ENCODE results near the gene GALNT15.
A peak's percentile ranks its signal among the peaks of the same experiment; 100 is the strongest.

Gene GALNT15

DNA sequence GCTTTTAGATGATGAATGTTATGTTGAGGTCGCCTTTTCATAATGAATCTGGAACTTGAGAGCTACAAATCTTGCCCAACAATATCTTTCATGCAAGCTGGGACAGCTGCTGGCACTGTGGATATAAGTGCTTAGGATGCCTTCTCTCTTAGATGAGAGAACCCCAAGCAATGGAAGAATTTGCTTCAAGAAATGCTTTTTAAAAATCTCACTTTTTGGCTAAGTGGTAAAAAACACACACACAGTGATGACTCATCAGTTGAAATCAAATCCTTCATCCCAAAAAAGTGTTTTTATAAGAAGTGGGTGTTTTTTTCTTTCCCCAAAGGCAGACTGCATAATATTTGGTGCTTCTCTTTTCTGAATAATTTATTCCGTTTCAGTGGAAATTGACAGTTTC, 38.4 kb upstream of the GALNT15 start:
- Histone ChIP-seq H3K27ac (peak overlapping the region; percentile 2 to 86), H3K4me3 (no peak overlapping the region)
- no peak for DNase-seq (ENCODE audit: low spot score)
- TF ChIP-seq, protein P1, sequence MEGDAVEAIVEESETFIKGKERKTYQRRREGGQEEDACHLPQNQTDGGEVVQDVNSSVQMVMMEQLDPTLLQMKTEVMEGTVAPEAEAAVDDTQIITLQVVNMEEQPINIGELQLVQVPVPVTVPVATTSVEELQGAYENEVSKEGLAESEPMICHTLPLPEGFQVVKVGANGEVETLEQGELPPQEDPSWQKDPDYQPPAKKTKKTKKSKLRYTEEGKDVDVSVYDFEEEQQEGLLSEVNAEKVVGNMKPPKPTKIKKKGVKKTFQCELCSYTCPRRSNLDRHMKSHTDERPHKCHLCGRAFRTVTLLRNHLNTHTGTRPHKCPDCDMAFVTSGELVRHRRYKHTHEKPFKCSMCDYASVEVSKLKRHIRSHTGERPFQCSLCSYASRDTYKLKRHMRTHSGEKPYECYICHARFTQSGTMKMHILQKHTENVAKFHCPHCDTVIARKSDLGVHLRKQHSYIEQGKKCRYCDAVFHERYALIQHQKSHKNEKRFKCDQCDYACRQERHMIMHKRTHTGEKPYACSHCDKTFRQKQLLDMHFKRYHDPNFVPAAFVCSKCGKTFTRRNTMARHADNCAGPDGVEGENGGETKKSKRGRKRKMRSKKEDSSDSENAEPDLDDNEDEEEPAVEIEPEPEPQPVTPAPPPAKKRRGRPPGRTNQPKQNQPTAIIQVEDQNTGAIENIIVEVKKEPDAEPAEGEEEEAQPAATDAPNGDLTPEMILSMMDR (IDR thresholded peaks at IDR 0.05) = no peak

DNA sequence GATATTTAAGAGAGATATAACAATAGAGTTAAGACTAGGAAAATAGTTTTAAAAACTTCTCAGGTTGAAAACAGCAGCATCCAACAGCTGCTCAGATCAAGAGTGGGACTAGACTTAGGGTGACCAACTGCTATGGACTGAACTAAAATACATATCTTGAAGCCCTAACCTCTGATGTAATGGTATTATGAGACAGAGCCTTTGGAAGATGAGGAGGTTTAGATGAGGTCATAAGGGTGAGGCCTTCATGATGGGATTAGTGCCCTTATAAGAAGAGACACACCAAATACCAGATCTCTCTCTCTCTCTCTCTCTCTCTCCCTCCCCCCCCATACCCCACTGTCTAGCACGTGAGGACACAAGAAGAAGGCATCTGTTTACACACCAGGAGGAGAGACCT, 37.4 kb upstream of the GALNT15 start:
- peak; percentile 7 for DNase-seq (ENCODE audit: low spot score)
- no peak overlapping the region for H3K4me3 ChIP-seq
- TF ChIP-seq, protein P1 (IDR thresholded peaks at IDR 0.05) = no peak
- peak overlapping the region in 1 of 2 donors; percentile 86 for H3K27ac ChIP-seq

DNA sequence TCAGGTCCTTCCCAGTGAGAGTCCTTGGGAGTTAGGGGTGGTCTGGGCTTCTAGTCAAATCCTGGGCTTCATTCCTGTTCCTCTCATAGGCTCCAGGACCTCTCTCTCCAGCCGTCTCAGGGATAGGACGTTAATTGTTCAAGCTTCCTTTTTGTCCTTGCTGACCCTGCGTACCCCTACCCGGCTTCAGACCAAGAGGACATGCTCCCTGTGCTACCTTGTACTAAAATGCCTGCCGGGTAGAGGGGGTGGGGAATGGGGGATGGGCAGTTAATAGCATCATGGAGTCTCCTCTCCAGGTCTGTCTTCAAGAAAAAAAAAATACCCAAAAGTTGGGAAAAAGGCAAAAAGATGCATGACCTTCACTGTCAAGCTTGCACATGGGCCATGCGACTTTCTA, 36.5 kb upstream of the GALNT15 start:
- Histone ChIP-seq H3K4me3 (no peak overlapping the region), H3K27ac (peak overlapping the region in 1 of 2 donors; percentile 86)
- no peak for DNase-seq (ENCODE audit: low spot score)
- TF ChIP-seq, protein P1 (IDR thresholded peaks at IDR 0.05) = no peak

DNA sequence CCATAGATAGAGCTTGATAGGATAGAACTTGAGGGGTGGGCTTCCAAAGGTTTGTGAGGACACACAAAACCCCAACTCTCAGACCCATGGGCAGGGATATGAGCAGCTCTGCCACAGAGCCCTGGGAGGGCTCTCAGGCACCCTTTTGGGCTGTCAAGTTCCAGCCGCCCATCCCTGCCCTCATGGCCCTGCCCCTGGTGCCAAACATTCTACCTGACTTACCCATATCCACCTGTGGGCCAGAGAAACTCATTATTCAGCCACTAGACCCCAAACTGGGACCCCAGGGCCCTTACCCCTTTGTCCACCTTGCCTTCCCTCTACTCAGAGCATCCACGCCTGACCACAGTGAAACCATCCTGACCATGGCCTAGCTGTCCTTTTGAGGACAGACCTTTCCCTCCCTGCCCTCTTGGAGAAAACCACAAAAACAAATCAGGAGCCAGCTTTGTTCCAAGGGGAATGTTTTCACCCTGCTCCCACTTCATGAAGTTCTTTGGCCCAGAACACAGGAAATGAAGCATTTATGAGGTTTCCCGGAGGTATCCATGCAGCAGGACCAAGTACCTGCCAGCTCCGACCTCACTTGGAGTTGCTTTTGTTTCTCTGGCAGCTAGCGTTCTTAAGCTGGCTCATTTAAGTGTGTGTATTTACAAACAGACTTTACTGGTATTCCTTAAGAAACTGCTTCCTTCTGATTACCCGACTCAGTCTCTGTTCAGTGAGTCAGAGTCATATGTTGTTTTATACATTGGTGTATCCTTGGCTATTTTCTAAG, 34.2 kb upstream of the GALNT15 start:
- TF ChIP-seq, protein P1 (IDR thresholded peaks at IDR 0.05) = no peak
- no peak for DNase-seq (ENCODE audit: low spot score)
- Histone ChIP-seq H3K27ac (peak overlapping the region; percentile 49 to 89), H3K4me3 (no peak overlapping the region)

DNA sequence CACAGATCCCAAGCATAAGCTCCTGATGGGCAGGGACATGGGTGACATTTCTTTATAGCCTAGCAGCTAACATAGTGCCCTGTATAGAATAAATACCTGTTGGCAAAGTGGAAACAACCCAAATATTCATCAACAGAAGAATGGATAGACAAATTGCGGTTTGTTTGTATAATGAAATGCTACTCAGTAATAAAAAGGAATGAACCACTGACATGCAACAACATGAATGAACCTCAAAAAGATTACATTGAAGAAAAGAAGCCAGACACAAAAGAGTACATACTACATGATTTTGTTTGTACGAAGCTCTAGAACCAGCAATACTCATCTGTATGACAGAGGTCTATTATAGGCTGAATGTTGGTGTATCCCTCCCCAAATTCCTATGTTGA, 33.6 kb upstream of the GALNT15 start:
- TF ChIP-seq, protein P1 (IDR thresholded peaks at IDR 0.05) = no peak
- H3K27ac ChIP-seq = peak overlapping the region in 1 of 2 donors; percentile 89
- no peak overlapping the region for H3K4me3 ChIP-seq
- no peak for DNase-seq (ENCODE audit: low spot score)

DNA sequence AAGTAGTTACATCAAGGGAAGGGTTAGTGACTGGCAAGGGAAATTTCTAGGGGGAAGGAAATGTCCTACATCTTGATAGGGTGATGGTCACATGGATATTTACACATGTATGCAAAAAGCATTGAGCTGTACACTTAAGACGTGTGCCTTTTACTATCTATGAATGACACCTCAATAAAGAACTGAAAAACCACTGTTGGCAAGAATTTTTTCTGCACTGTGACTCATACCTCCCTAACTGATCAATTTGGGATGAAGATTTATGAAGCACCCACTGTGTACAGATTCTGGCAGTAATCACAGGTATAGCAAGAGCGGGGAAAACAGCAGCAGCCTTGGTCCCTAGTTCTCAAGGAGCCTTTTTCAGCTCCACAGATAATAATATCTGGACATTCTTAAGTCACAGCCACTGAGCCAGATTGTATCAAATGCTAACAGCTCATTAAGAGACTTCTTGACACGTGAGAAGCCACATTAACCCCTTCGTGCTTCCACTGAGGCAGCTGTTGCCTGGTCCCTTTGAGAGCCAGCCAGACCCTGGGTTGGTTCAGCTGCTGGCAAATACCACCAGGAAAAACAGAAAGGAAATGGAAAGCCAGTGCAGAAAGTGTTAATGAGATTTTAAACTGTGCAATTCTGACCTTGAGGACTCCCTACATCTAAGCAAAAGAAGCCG, 32.0 kb upstream of the GALNT15 start:
- H3K4me3 ChIP-seq = no peak overlapping the region
- TF ChIP-seq, protein P1 (IDR thresholded peaks at IDR 0.05) = no peak
- peak overlapping the region in 1 of 2 donors; percentile 8 for H3K27ac ChIP-seq
- DNase-seq (ENCODE audit: low spot score) = no peak

All from coronary artery (tissue), 2 donors.